GM21717 (cell line): ENCODE data around the gene ERO1A.
A peak's percentile ranks its signal among the peaks of the same experiment; 100 is the strongest.

Experiments
- ATAC-seq: cut with Tn5 transposase; IDR thresholded peaks from one replicate; pipeline ENCODE4 v1.9.1; 2021; ENCODE audit warnings: mild to moderate bottlenecking, moderate library complexity; ENCODE audit not compliant: unreplicated experiment

The ERO1A gene

GRCh38 chr14:52701223-52701622, 5.9 kb upstream of the ERO1A start:
- ATAC-seq = no peak

DNA sequence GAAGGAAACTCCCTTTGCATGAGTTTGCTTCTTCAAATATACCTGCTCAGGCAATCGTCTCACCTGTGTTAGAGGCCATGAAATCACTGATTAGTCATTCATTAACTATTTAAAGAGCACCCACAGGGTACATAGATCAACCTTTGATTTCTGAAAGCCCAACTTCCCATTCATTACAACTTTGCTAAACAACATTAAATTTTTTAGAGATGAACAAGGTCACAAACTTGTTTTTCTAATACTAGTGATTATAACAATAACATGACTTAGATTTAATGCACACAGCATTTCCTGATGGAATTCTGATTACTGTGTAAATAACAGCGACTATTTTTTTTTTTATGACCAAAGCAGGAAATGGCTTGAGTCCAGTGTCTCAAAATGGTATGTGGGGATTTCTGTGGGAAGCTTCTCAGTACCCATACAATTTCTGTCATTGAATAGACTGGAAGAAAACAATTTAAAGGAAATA, 5.4 kb upstream of the ERO1A start:
- ATAC-seq = no peak

- peak; percentile 58 for ATAC-seq
Observed at GRCh38 chr14:52694761-52695480, 437 bp downstream of the ERO1A start.

DNA sequence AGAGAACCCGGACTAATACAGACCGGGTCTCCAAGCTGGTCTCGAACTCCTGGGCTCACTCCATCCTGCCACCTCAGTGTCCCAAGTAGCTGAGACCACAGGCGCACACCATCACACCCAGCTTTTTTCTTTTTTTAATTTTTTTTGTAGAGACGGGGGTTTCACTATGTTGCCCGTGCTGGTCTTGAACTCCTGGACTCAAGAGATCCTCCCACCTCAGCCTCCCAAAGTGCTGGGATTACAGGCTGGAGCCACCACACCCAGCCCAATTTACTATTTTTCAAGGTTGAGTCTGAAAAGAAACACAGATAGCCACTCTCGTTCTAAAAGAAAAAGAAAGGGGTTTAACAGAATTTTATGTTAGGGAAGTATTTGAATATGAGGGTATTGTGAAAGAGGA, 1.8 kb downstream of the ERO1A start:
- no peak for ATAC-seq

DNA sequence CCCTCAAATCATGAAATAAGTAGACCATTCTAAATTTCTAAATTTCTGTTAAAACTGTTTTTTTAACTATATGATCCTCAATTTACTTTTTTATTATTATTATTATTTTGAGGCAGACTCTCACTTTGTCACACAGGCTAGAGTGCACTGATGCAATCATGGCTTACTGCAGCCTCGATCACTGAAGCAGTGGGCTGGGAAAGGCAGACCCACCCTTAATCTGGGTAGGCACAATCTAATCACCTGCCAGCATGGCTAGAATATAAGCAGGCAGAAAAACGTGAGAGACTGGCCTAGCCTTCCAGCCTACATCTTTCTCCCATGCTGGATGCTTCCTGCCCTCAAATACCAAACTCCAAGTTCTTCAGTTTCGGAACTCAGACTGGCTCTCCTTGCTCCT, 2.3 kb downstream of the ERO1A start:
- no peak for ATAC-seq

DNA sequence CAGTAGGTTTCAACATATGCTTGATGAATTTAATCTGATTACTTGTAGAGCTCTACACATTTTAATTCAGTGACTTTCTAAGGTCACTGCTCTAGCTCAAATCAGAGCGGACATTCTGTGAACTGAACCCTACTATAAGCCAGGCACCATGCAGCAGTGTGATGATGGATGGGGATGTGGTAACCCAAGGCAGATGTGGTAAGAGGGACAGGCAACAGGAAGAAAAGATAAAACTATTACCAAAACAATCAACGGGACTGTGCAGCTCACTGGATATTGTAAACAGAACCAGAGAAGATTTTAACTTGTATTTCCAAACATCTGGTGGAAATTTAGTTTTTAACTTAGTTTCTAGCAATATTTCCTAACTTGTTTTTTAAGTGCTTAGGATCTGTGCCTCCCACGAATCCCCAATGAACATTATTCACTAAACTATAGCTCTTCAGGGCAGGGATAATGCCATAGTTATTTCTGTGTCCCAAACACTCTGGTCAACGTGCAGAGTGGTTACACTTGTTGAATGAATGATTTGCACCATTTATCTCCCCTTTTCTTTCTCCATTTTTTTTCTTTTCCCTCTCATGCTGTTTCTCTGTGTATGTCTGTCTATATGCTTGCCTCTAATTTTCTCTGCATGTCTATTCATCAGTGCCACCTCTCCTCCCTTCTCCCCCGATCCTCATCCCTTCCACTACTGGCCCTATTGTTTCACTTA, 3.0 kb downstream of the ERO1A start:
- ATAC-seq = no peak

GRCh38 chr14:52690983-52691760, 4.2 kb downstream of the ERO1A start:
- no peak for ATAC-seq

GRCh38 chr14:52686176-52686575, 9.2 kb downstream of the ERO1A start:
- no peak for ATAC-seq

- ATAC-seq = no peak
Observed at GRCh38 chr14:52683985-52684520, 11.3 kb downstream of the ERO1A start.

DNA sequence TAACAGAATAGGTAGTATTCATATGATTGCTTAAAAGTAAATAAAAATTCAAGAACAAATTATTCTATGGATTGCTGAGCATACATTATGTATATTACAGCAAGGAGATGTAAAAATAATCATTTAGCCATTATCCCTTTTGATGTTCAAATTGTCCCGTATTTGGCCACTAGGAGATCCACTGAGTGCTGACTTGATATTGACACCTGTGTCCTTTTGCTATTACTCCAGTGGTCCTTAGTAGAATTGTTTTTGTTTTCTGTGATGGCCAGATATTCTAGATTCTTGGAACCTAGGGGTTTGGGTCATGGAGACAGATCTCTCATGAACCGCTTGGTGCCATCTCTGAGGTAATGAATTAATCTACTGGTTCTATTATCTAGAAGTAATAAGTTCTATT, 16.8 kb downstream of the ERO1A start:
- no peak for ATAC-seq

- no peak for ATAC-seq
Observed at GRCh38 chr14:52663850-52664249, 31.5 kb downstream of the ERO1A start.

GRCh38 chr14:52661314-52661713, 34.0 kb downstream of the ERO1A start:
- ATAC-seq = no peak

- no peak for ATAC-seq
Observed at GRCh38 chr14:52660832-52661231, 34.5 kb downstream of the ERO1A start.

DNA sequence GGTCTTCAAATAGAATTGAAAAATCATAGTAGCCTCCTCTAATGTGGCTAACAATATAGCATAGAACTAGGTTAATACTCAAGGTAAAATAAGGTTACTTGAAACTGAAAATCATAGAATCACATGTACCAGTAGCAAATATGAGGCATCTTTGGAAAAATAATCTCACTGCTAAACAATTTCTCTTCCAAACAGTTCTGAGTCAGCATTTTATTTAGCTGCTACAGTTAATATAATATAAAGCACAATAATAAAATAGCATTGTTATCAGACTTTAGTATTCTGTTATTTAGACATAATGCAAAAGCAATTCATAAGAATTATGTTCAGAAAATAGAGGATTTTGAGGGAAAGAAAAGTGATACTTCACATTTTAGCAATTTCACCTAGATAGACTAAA, 35.0 kb downstream of the ERO1A start:
- ATAC-seq = no peak

GRCh38 chr14:52656905-52657304, 38.5 kb downstream of the ERO1A start:
- no peak for ATAC-seq

DNA sequence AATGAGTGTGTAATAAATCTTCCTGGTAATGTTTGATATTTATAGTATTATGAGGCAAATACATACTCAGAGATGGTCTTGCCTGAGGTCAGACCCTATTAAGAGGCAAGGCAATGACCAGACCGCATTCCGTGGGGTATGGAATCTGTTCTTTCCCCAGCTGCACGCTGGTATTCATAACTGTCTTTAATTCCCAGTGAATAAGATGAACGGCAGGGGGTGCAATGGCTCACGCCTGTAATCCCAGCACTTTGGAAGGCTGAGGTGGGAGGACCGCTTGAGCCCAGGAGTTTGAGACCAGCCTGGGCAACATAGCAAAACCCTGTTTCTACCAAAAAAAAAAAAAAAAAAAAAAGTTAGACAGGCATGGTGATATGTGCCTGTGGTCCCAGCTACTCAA, 44.6 kb downstream of the ERO1A start:
- ATAC-seq = no peak

GRCh38 chr14:52649511-52649910, 45.8 kb downstream of the ERO1A start:
- no peak for ATAC-seq

- ATAC-seq = no peak
Observed at GRCh38 chr14:52641745-52642144, 53.6 kb downstream of the ERO1A start.

DNA sequence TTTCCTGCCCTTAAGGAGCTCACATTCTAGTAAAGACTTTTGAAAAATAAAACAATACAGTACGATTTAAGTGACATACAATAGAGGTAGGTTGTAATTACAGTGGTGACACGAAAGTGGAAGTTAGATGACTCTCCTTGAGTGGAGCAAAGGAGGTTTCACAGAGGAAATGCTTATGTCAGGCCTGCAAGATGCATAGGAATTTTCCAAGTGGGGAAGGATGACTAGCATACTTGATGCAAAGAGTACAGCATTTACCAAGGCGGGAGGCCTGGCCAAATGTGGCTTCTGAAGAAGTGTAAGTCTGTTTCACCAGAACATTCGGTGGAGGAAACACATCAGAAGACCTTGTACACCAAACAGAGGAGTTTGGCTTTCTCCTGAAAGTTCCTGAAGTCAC, 55.2 kb downstream of the ERO1A start:
- ATAC-seq = no peak

DNA sequence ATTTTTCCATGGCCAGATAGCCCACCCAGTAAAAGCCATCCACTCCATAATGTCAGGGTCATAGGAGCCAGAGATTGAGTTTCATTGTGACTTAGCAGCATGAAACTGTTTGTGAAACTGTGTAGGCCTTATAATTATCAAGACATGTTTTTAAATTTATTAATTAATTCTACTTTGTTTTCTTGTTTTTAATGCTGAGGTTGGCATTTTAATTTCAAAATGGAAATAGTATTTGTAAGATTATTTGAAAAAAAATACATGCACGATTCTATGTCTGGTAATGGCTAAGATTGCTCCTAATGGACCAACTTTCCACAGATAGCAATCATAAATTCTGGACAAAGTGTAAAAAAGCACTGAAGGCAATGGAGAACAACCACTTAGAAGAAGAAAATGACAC, 75.7 kb downstream of the ERO1A start:
- ATAC-seq = no peak

DNA sequence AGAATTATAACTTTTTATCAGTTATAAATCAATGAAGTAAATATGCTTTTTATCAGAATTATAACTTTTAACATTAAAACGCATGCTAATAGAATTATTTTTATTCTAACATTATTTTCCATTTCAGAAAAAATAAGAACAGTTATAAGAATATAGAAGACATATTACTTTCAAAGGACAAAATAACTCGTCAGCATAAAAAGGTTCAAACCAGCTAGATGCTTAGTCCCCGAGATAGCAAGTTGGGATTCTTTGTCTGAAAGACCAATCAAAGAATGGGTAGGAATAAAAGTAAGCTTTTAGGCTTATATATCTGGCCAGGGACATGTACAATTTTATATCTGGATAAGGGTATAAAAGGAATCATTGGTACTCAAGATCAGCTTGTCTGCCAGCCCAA, 76.8 kb downstream of the ERO1A start:
- no peak for ATAC-seq
